Caki2 (cell line): ENCODE measurements around the gene DPF3. TPM values are rescaled to one million over a fixed set of nuclear protein-coding genes. Genes with fewer than 3 reads are reported as not detected.
"Not testable (repeated sequence)": the region's sequence is repeated elsewhere in the genome, so short reads cannot be mapped to it uniquely, and the experiment has no call there.

ENCODE experiments used
- DNase-seq: peaks from one replicate; pipeline ENCODE4 v3.0.0-alpha.2; 2015; ENCODE audit warnings: low read depth
- in situ Hi-C: cut with HindIII; loops from 2 replicates; pipeline ENCODE4 v1.10.0; 2016; ENCODE audit warnings: low sequenced_read_pairs, low pct_unique_long_range_greater_than_20kb, mixed read lengths
- total RNA-seq: library from RNA; depleted of rRNA; stranded (reverse); fragments of >200 nt; shearing (Covaris generic); gene quantifications from 2 replicates; pipeline ENCODE4 v1.2.3, GENCODE V29; 2014; ENCODE audit warnings: low replicate concordance

Gene DPF3
- total RNA-seq, 1 experiment from 2014 or later, result not detected

DNA sequence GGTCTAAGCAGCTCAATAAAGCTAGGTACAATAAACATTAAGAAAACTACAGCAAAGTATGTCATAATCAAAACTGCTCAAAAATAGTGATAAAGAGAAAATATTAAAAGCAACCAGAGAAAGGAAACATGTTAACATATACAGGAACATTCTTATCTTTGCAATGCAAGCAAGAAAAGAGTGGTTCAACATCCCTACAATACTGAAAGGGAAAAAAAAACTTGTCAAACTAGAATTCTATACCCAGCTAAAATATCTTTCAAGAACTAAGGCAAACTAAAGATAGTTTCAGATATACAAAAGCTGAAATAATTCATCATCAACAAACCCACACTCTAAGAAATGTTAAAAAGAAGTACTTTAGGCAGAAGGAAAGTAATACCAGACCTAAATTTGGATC lies 134.2 kb downstream of the DPF3 start:
- in situ Hi-C loops, result no loop called here
- DNase-seq, result no peak

DNA sequence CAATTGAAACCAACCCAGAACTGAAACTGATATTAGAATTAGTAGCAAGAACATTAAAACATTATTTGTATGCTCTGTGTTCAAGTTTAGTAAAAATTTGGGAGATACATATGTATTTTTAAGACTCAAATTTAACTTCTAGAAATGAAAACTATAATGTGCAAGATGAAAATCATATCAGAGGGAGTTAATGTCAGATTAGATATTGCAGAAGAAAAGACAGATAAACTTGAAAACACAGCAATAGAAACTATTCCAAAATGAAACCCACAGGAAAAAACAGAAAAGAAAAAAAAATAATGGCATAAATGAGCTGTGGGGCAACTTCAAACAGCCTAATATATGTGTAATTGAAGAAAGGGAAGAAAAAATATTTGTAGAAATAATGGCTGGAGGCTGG lies 134.9 kb downstream of the DPF3 start:
- in situ Hi-C loops, result no loop called here
- no peak for DNase-seq

DNA sequence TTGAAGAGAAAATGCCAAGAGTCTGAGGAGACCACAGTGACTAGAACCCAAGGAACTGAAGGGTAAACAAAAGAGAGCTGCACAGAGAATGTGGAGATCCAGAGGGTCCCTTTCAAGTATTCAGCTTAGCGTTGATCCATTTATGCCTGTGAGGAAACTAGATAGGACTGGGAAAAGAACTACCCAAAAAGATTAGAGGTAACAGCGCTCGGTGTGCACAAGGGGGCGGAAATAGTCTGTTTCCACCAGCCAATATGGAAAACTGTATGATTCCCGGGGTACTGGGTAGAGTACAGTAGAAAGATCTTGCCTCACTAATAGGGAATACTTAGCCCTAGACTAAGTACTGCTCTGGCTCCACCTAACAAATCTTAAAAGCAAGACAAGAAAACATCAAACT lies 135.5 kb downstream of the DPF3 start:
- DNase-seq, result no peak
- in situ Hi-C loops, result no loop called here

DNA sequence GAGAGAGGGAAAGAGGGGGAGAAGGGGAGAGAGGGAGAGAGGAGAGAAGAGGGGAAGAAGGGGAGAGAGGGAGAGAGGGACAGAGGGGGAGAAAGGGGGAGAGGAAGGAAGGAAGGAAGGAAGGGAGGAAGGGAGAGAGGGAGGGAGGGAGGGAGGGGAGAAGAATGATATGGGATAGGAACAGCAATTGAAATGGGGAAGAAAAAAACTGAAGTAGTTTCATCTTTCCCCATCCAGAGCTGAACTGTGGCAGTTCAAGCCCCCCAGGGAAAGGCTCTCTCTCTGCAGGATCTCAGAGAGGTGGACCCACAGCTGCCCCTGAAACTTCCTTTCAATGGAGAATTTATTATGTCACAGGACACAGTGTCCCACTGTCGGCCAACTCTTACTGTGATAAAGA lies 136.9 kb downstream of the DPF3 start:
- in situ Hi-C loops, result no loop called here
- no peak for DNase-seq

DNA sequence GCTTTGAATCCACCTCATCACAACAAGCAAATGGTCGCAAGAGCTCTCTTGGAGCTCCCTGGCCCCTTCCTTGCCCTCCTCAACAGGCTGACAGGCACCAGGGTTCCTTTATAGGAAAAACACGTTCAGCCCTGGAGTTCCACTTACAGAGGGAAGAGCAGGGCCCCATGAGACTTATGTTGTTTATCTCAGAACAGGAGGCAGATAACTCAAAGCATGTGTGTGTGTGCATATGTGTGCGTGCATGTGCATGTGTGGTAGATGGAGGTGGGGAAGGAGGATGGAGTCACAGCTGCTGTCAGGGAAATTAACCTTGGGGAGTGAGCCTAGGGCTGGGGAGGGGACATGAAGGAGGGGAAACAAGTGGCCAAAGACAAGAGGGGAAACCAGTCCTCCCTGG lies 138.1 kb downstream of the DPF3 start:
- in situ Hi-C loops, result no loop called here
- DNase-seq, result no peak

DNA sequence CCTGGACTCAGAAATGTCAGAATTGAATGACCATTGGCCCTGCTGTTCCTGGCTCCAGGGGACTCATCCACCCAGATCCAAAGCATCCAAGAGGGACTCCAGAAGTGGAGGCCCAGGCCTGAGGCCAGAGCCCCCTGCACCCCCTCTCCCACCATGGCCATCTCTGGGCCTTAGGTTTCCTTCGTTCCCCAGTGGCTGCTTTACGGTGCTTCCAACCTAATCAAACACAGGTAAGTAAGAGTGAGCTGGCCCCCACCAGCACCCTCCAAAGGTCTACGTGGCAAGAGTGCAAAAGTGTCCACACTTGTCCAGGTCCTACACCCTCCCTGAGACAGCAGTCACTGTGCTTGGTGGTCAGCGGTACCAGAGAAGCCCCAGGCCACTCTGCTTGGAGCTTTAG lies 139.0 kb downstream of the DPF3 start:
- in situ Hi-C loops, result no loop called here
- no peak for DNase-seq

DNA sequence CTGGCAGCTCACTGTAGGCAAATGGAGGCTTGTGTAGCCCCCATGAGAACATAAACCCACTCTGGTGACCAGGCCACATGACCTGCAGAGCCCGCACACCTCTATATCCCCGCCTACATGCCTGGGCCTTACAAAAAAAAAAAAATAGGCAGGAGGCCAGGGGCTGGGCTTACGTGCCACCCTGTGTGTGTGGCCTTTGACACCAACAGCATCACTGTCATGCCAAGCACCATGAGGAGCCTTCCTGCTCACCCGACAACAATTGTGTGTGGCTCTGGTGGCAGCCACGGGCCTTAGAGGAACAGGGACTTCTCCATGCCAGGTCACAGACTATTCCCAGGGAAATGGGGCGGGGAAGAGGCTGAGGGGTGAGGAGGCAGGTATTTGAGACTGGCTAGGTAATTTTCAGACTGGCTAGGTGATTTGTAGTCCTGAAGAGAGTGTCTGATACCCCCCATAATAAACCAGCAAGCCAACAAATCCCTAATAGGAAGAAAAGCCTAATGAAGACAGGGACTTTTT lies 140.0 kb downstream of the DPF3 start:
- in situ Hi-C loops, result no loop called here
- DNase-seq, result no peak

DNA sequence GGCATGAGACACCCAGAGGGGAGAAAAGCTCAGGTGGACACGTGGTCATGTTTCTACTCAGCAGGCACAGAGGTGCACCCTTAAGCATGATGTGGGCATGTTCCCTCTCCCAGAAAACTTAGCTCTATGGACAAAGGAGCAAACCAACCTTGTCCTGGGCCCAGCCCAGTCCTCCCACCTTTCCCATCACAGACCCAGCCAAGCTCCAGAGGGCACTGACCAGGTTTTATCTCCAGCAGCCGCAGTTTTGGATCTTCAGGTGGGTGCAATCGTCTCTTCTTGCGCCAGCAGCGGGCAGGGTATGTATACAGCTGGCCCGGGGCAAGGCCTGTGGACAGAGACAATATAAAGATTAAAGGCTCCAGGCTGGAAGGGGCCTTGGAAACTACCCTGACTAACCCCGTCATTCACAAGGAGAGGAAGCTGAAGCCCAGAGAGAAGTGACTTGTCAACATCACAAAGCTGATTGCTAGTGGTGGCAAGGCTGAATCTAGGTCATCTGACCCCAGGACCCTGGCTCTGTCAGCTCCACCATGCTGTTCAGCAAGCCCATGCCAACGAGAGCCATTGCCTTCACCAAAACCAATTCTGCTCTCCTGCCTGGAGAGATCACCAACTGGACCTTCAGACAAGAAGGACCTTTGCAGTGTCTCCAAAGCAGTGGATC lies 140.7 kb downstream of the DPF3 start:
- no peak for DNase-seq
- in situ Hi-C loops, result no loop called here

DNA sequence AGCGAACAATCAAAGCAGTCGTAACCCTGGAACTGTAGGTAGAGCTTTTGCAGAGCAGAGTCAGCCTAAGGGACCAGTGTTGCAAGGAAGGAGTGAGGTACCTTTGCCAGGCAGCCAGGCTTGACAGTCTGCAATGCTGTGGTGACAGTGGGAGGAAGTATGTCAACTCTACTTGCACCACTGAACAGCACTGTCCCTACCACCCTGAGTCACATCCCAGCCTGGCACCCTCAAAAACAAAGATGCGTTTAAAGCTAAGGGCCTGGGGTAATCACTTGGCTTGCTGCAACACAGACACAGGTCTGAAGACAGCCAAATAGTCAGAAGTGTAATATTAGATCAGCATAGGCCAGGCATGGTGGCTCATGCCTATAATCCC lies 141.9 kb downstream of the DPF3 start:
- no peak for DNase-seq
- in situ Hi-C loops, result no loop called here

DNA sequence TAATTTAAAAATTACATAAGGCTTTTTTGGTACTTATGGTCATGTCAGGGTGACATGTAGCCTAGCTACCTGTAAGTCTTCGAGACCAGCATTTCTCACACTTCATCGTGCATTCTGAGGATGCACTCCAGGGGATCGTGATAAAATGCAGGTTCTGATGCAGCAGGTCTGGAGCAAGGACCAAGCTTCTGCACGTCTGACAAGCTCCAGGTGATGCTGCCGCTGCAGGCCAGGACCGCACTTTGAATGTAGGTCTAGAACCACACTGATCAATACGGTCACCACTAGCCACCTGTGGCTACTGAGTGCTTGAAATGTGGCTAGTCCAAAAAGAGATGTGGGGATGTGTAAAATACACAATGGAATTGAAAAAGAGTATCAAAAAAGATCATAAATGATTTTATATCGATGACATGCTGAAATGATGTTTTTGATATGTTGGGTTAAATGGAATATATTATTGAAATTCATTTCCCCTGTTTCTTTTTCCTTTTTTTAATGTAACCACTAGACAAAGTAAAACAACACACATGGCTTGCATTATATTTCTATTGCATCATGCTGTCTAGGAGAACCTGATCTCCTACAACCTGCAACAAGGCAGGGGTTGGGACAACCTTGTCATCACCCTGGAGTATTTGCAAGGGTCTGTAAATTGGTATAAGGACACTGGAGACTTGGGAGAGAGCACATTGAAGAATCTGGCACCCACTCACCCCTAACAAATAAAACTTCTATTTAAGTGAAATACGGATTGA lies 142.4 kb downstream of the DPF3 start:
- DNase-seq, result no peak
- in situ Hi-C loops, result no loop called here

DNA sequence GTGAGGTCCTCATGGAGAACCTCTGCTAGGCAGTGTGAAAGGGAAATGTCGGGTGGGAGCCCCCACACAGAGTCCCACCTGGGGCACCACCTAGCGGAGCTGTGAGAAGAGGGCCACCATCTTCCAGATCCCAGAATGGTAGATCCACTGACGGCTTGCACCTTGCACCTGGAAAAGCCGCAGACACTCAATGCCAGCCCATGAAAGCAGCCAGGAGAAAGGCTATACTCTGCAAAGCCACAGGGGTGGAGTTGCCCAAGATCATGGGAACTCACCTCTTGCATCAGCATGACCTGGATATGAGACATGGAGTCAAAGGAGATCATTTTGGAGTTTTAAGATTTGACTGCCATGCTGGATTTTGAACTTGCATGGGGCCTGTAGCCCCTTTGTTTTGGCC lies 145.0 kb downstream of the DPF3 start:
- in situ Hi-C loops, DNase-seq: not testable (repeated sequence)

DNA sequence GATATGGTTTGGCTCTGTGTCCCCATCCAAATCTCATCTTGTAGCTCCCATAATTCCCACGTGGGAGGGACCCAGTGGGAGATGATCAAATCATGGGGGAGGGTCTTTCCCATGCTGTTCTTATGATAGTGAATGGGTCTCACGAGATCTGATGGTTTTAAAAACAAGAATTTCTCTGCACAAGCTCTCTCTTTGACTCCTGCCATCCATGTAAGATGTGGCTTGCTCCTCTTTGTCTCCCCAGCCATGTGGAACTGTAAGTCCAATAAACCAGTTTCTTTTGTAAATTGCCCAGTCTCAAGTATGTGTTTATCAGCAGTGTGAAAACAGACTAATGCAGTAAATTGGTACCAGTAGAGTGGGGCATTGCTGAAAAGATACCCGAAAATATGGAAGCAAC lies 146.2 kb downstream of the DPF3 start:
- in situ Hi-C loops, result no loop called here

DNA sequence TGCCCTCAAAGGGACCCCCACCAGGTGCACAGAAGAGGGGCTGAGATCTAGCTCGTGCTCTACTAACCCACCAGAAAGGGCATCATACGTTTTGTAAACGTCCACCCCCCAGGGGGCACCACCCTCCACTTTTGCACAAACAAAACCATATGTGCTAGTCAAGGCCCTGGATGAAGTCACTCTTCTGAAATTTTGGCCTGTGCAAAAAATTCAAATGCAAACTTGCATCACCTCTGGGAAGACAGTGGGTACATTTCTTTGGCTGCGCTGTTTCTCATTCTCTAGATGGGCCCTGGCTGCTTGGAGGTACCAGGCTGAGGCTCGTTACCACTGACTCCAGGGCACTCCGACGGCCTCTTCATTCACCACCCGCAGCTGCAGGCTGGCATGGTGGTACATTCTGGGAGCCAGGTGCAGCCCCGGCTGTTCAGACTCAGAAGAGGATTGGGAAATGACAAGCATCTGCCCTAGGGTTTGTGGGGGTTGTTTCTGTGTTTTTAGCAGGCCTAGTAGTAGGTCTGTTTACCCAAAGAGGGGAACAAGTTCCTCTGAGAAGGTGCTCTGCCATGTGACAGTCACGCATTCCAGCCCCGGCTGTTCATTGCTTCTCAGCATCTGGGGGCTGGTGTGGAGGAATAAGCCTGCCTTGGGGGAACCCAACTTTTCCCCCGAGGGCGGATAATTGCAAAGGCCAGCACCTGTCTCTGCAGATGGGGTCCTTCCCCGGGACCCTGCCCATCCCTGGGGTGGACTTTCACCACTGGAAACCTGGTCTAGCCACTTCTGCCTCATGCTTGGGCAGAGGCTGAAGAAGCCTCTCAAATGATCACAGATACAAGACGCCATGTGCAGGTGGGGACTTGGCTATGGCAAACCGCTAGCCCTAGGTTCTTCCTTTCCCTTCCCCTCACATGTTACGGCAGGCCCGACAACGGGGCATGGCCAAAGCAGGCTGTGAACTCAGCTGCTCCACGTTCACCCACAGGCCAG lies 147.6 kb downstream of the DPF3 start:
- DNase-seq, result no peak
- in situ Hi-C loops, result no loop called here

More for the DNA sequence above, 146.2 kb downstream of the DPF3 start:
- no peak for DNase-seq

DNA sequence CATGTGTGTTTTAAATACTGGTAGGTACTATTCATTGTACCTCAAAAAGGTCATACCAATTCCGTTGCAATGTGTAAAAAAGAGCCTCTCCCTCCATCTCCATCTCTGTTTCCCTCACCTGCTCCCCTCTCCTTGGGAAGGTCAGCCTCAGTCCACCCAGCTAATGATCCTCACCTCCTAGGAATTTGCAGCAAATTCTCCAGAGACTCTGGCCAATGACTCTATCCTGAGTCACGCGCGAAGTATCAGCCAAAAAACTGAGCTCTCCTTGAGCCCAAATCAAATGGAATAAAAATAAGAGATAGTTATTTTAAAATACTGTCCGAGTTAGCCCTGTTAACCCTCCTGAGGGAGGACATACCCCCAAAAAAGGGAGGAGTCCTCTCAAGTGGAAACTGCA lies 148.4 kb downstream of the DPF3 start:
- no peak for DNase-seq
- in situ Hi-C loops, result no loop called here

DNA sequence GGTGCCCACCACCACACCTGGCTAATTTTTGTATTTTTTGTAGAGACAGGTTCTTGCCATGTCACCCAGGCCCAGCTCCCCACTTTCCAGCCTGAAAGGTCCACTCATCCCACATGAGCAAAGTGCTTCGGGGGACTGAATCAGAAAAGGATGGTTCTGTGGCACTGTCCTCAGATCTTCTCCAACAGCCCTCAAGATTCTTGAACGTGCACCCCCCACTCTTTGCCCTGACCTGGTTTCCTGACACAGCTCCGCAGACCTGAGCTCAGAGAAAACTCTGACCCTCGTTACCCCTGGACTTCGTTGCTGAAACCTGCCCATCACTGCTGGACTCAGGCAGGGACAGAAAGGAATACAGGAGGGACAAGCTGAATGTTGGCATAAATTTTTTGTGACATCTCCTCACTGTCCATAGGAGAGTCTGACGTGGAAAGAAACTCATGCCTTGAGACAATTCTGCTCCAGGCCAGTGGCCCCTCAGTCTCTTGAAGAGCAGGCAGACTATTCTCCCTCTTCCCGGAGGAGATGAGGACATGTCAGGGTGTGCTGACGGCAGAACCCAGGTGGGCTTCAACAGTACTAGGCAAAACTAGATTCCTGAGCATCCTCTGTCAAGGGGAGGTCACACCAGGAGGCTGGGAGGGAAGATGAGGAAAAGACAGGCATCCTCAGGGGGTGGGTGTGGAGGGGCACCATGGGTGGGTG lies 149.3 kb downstream of the DPF3 start:
- no peak for DNase-seq
- in situ Hi-C loops, result no loop called here

DNA sequence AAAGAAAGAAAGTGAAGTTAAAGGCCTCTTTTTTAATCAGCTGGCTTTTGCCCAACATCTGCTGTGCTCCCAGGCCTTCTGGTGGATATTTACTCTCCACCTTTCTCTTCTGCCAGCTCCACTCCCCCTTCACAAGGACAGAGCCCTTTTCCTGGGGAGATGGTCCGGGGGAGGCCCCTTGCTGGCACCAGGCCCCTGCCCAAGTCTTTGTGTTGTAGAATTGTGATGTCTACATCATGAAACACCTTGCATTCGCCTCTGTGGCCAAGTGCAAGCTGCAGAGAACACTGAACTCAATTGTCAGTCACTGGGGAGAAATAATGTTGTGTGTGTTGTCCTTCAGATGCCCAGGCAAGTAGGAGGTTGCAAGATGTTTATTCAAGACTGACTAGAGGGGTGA lies 150.3 kb downstream of the DPF3 start:
- DNase-seq, result no peak
- in situ Hi-C loops, result no loop called here

DNA sequence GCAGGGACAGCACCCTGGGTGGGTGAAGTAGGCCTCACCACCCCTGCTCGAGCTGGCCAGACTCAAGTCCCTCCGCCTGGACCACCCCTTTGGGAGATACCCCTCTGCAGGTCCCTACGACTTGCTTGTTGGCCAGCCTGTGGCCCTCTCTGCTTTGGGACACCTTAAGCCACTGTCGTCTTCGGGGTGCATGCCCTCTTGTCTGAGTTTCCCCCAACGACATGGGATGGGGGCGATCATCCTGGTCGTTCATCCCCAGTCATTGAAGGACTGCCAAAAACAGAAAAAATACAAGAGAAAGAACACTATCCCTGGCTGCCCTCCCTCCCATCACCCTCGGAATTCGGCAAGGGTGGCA lies 151.1 kb downstream of the DPF3 start:
- DNase-seq, result no peak
- in situ Hi-C loops, result no loop called here

DNA sequence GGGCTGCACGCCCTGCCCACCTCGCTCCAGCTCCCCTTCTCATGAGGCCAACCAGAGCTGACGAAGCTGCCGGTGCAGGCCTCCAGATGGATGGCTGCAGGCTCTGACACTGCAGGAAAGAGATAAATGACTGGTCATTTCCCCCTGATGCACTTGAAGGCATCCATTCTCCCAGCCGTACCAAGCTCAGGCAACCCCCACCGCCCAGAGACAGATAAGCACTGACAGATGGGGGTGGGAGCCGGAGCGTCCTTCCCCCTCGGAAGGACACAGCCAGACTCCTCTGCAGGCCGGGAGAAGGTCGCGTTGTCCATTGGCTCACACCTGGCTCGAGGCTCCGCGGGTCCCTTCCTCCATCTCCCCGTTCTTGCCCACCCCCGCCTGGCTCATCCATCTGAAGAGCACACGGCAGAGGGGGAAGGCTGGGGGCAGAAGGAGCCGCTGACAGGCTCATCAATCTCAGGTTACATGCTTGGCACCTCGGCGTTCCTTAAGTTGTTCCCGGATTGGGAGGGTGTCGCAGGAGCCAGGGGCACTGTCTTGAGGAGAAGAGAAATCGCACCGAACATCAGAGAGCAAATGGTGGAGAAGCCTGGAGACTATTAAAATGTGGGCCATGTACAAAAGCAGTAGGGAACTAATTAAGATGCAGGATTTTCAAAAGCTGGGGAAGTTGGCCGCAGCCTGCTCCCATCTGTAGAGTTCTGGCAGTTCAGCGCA lies 151.6 kb downstream of the DPF3 start:
- in situ Hi-C loops, result no loop called here
- no peak for DNase-seq
